Activated CD4-positive, alpha-beta T cell treated with anti-CD3 and anti-CD28 coated beads for 24 hours (primary cell): Measurements from ENCODE around the gene VPREB3.
"Not testable (repeated sequence)": the region's sequence is repeated elsewhere in the genome, so short reads cannot be mapped to it uniquely, and the experiment has no call there.

Experiments used
- DNase-seq, 2 donors: peaks; one replicate each; pipeline ENCODE4 v3.0.0-alpha.2; 2020; ENCODE audit warnings: low read depth in 2 of 2

Gene VPREB3

GRCh38 chr22:23742505-23743264, 11.5 kb downstream of the VPREB3 start:
- DNase-seq: no peak

GRCh38 chr22:23737696-23738095, 16.5 kb downstream of the VPREB3 start:
- no peak for DNase-seq

GRCh38 chr22:23728108-23728507, 26.1 kb downstream of the VPREB3 start:
- not testable (repeated sequence) for DNase-seq

- no peak for DNase-seq
Measured at GRCh38 chr22:23722724-23723123, 31.5 kb downstream of the VPREB3 start.

- no peak for DNase-seq
Measured at GRCh38 chr22:23722160-23722559, 32.1 kb downstream of the VPREB3 start.

GRCh38 chr22:23720855-23721254, 33.4 kb downstream of the VPREB3 start:
- no peak for DNase-seq

- DNase-seq: no peak
Measured at GRCh38 chr22:23718371-23719165, 35.7 kb downstream of the VPREB3 start.

- peak; percentile 68 to 71 for DNase-seq
Measured at GRCh38 chr22:23716811-23717801, 37.1 kb downstream of the VPREB3 start.

- DNase-seq: no peak
Measured at GRCh38 chr22:23715806-23716375, 38.3 kb downstream of the VPREB3 start.

- no peak for DNase-seq
Measured at GRCh38 chr22:23714596-23715578, 39.3 kb downstream of the VPREB3 start.

GRCh38 chr22:23713696-23714595, 40.3 kb downstream of the VPREB3 start:
- DNase-seq: no peak

GRCh38 chr22:23712256-23712655, 42.0 kb downstream of the VPREB3 start:
- DNase-seq: no peak

- no peak for DNase-seq
Measured at GRCh38 chr22:23709107-23709506, 45.1 kb downstream of the VPREB3 start.

- DNase-seq: no peak
Measured at GRCh38 chr22:23708270-23708669, 46.0 kb downstream of the VPREB3 start.

GRCh38 chr22:23705358-23705757, 48.9 kb downstream of the VPREB3 start:
- DNase-seq: peak in 1 of 2 donors; percentile 20

GRCh38 chr22:23704829-23705228, 49.4 kb downstream of the VPREB3 start:
- DNase-seq: no peak

GRCh38 chr22:23704062-23704461, 50.2 kb downstream of the VPREB3 start:
- DNase-seq: no peak
